BJ (cell line): ENCODE measurements around the gene AIMP1. TPM values are rescaled to one million over a fixed set of nuclear protein-coding genes. Genes with fewer than 3 reads are reported as not detected.

ENCODE experiments used
- CTCF ChIA-PET: fragments of 350-600 bp; formaldehyde crosslinking; extraction: SDS; loops from one replicate; lab custom pipeline; 2021; ENCODE audit warnings: antibody characterized with exemption, inconsistent platforms; lab: Yijun Ruan, JAX
- POLR2A ChIA-PET: fragments of 300-600 bp; sonication (Branson Sonifier 250); formaldehyde crosslinking; extraction: SDS; loops from one replicate; lab custom pipeline; 2021; ENCODE audit warnings: antibody characterized with exemption; lab: Charles Lee
- DNase-seq: peaks from one replicate; pipeline ENCODE4 v3.0.0-alpha.2; 2011; ENCODE audit warnings: low read depth
- H3K27me3 ChIP-seq: 2 replicates; pipeline ENCODE4 v1.6.0; 2011; ENCODE audit warnings: low read length; ENCODE audit not compliant: control insufficient read depth, insufficient read depth
- H3K36me3 ChIP-seq: 2 replicates; pipeline ENCODE4 v1.5.1; 2011; ENCODE audit warnings: low read length; ENCODE audit not compliant: control insufficient read depth, insufficient read depth
- H3K4me3 ChIP-seq: 2 replicates; pipeline ENCODE4 v1.5.1; 2011; ENCODE audit warnings: low read depth, mild to moderate bottlenecking, control low read depth, low read length
- polyA plus RNA-seq: library from polyadenylated mRNA; depleted of rRNA; stranded (reverse); fragments of >200 nt; gene quantifications from 2 replicates; pipeline ENCODE4 v1.2.3, GENCODE V29; 2011
- TF ChIP-seq, protein P1 (sequence below): IDR thresholded peaks from 2 replicates; pipeline ENCODE4 v1.5.1; 2011; ENCODE audit warnings: low read depth, mild to moderate bottlenecking, control low read depth, inconsistent platforms, low read length, moderate library complexity; ENCODE audit not compliant: insufficient read depth

The AIMP1 gene
- polyA plus RNA-seq, 1 experiment, result 10.8 TPM

- no peak for DNase-seq
- Histone ChIP-seq H3K36me3 (peaks cover 2% of the 10 kb centered on the region; the same call in 1 of the 2 replicates), H3K27me3 (no peaks in the 10 kb centered on the region), H3K4me3 (no peak overlapping the region)
- ChIA-PET POLR2A (interaction anchor here (1.2 kb wide), 1 partner anchor 11 kb away, joined by 7 read pairs; no protein-coding TSS in a partner anchor), CTCF (interaction anchor here (0.6 to 1.5 kb wide), 4 partner anchors 8 to 456 kb away, joined by 3 to 5 read pairs (median 3); no protein-coding TSS in a partner anchor)
- TF ChIP-seq, protein P1, sequence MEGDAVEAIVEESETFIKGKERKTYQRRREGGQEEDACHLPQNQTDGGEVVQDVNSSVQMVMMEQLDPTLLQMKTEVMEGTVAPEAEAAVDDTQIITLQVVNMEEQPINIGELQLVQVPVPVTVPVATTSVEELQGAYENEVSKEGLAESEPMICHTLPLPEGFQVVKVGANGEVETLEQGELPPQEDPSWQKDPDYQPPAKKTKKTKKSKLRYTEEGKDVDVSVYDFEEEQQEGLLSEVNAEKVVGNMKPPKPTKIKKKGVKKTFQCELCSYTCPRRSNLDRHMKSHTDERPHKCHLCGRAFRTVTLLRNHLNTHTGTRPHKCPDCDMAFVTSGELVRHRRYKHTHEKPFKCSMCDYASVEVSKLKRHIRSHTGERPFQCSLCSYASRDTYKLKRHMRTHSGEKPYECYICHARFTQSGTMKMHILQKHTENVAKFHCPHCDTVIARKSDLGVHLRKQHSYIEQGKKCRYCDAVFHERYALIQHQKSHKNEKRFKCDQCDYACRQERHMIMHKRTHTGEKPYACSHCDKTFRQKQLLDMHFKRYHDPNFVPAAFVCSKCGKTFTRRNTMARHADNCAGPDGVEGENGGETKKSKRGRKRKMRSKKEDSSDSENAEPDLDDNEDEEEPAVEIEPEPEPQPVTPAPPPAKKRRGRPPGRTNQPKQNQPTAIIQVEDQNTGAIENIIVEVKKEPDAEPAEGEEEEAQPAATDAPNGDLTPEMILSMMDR, result no peak
Observed at GRCh38 chr4:106344647-106344970, 28.3 kb downstream of the AIMP1 start.

GRCh38 chr4:106347167-106347566 is 30.8 kb downstream of the AIMP1 start:
- Histone ChIP-seq H3K4me3 (no peak overlapping the region), H3K36me3 (peaks cover 2% of the 10 kb centered on the region), H3K27me3 (no peaks in the 10 kb centered on the region)
- CTCF ChIA-PET, result interaction anchor here (0.6 to 1.0 kb wide), 3 partner anchors 18 to 945 kb away, joined by 3 read pairs; no protein-coding TSS in a partner anchor
- POLR2A ChIA-PET, result no interaction called here
- TF ChIP-seq, protein P1, result no peak
- no peak for DNase-seq

- Histone ChIP-seq H3K36me3 (peaks cover 2% of the 10 kb centered on the region), H3K4me3 (no peak overlapping the region), H3K27me3 (no peaks in the 10 kb centered on the region)
- no peak for DNase-seq
- ChIA-PET CTCF (no interaction called here), POLR2A (no interaction called here)
- TF ChIP-seq, protein P1, result no peak
Observed at GRCh38 chr4:106351016-106351415, 34.7 kb downstream of the AIMP1 start.

GRCh38 chr4:106353786-106354185 is 37.4 kb downstream of the AIMP1 start:
- H3K27me3 ChIP-seq, result no peaks in the 10 kb centered on the region
- POLR2A ChIA-PET, result no interaction called here
- DNase-seq, result no peak
- CTCF ChIA-PET, result interaction anchor here (1.8 kb wide), 1 partner anchor 9 kb away, joined by 5 read pairs; no protein-coding TSS in a partner anchor
- H3K4me3 ChIP-seq, result no peak overlapping the region
- TF ChIP-seq, protein P1, result no peak
- H3K36me3 ChIP-seq, result no peaks in the 10 kb centered on the region; the same call in 1 of the 2 replicates

DNA sequence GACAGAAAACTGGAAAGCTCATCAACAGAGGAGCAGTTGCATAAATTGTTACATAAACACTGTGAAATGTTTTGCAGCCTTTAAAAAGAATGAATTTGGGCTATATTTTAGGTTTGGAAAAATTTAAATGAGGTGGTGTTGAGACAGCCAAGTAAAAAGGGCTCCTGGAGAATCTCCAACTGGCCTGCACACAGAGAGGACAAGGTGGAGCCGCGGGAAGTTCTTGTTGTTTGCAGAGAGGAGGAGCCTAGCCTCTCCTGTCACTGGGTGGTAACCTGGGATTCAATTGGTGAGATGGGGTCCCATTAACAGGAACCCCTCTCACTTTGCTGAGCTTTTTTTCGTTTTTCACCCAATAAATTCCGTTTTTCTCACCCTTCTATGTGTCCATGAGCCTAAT is 38.8 kb downstream of the AIMP1 start:
- DNase-seq, result no peak
- Histone ChIP-seq H3K27me3 (no peaks in the 10 kb centered on the region), H3K4me3 (no peak overlapping the region), H3K36me3 (no peaks in the 10 kb centered on the region; the same call in 1 of the 2 replicates)
- ChIA-PET CTCF (no interaction called here), POLR2A (no interaction called here)
- TF ChIP-seq, protein P1, result no peak
